Lower leg skin (tissue), 4 donors: ENCODE data around the gene ANGPTL5. TPM values are rescaled to one million over a fixed set of nuclear protein-coding genes. Genes with fewer than 3 reads are reported as not detected.
"Not testable (repeated sequence)": the region's sequence is repeated elsewhere in the genome, so short reads cannot be mapped to it uniquely, and the experiment has no call there.

Experiments used
- DNase-seq, 2 donors: peaks; one replicate each; pipeline ENCODE4 v3.0.0-alpha.2; 2019; ENCODE audit warnings: low spot score in 2 of 2
- H3K4me3 ChIP-seq: fragments of 200-600 bp; sonication (generic); 2 replicates; pipeline ENCODE4 v1.5.1; 2017; ENCODE audit warnings: mild to moderate bottlenecking, low read depth; ENCODE audit not compliant: poor library complexity, severe bottlenecking
- CTCF ChIP-seq, 3 donors: fragments of 450-650 bp; IDR thresholded peaks; one replicate each; pipeline ENCODE4 v1.5.1; 2016; ENCODE audit warnings: antibody characterized with exemption in 3 of 3, mild to moderate bottlenecking in 3 of 3, moderate library complexity in 2 of 3
- POLR2A ChIP-seq, 2 donors: fragments of 450-650 bp; IDR thresholded peaks; one replicate each; pipeline ENCODE4 v1.6.1; 2016 to 2017; ENCODE audit warnings: antibody characterized with exemption in 2 of 2, mild to moderate bottlenecking in 1 of 2, moderate library complexity in 1 of 2
- WGBS, 2 donors: methylation state at CpG; one replicate each; pipeline ENCODE4 v1.1.5; 2018; 5-methylcytosine and 5-hydroxymethylcytosine counted together
- intact Hi-C: fragments of 100-400 bp; cut with DNase I; formaldehyde crosslinking; loops from one replicate; pipeline ENCODE4 v1.15.0; 2023; ENCODE audit warnings: low total_unique reads
- total RNA-seq, 4 donors: library from RNA; depleted of rRNA; stranded (reverse); fragments of >200 nt; gene quantifications; one replicate each; pipeline ENCODE4 v1.1.0, GENCODE V29; 2016

The ANGPTL5 gene
- total RNA-seq, 4 donors from 2014 or later = 0.84 to 5.8 (median 3.0) TPM

- no peak overlapping the region for H3K4me3 ChIP-seq
- intact Hi-C loops = no loop called here
- WGBS, 2 donors = 73% methylated on average over 5 of the region's 5 CpGs
- no peak for TF ChIP-seq POLR2A (IDR thresholded peaks at IDR 0.05)
- no peak for TF ChIP-seq CTCF (IDR thresholded peaks at IDR 0.05)
- no peak for DNase-seq
Measured at GRCh38 chr11:101866619-101867491, 49.5 kb downstream of the ANGPTL5 start.

GRCh38 chr11:101864098-101864497 lies 52.2 kb downstream of the ANGPTL5 start:
- intact Hi-C loops = loop anchor here (5.0 kb wide), 1 partner anchor 143 kb away; no protein-coding TSS in a partner anchor

GRCh38 chr11:101863361-101863760 lies 53.0 kb downstream of the ANGPTL5 start:
- DNase-seq = no peak
- TF ChIP-seq CTCF (IDR thresholded peaks at IDR 0.05) (no peak), POLR2A (IDR thresholded peaks at IDR 0.05) (no peak)
- H3K4me3 ChIP-seq = no peak overlapping the region
- intact Hi-C loops = loop anchor here (5.0 kb wide), 1 partner anchor 144 kb away; no protein-coding TSS in a partner anchor

More at GRCh38 chr11:101864098-101864497, 52.2 kb downstream of the ANGPTL5 start:
- no peak for DNase-seq
- H3K4me3 ChIP-seq = no peak overlapping the region
- TF ChIP-seq CTCF (IDR thresholded peaks at IDR 0.05) (no peak), POLR2A (IDR thresholded peaks at IDR 0.05) (no peak)

- intact Hi-C loops = loop anchor here (5.0 kb wide), 1 partner anchor 145 kb away; no protein-coding TSS in a partner anchor
- TF ChIP-seq CTCF (IDR thresholded peaks at IDR 0.05) (no peak), POLR2A (IDR thresholded peaks at IDR 0.05) (no peak)
- WGBS, 2 donors = 62 to 71% methylated on average over 5 of the region's 5 CpGs
- H3K4me3 ChIP-seq = no peak overlapping the region
- DNase-seq = peak in 1 of 2 donors; percentile 30
Measured at GRCh38 chr11:101862391-101863233, 53.7 kb downstream of the ANGPTL5 start.

- DNase-seq = peak; percentile 47 to 85
- no peak for TF ChIP-seq POLR2A (IDR thresholded peaks at IDR 0.05)
- TF ChIP-seq CTCF (IDR thresholded peaks at IDR 0.05) = peak in 1 of 3 donors; percentile 22
- no peak overlapping the region for H3K4me3 ChIP-seq
- intact Hi-C loops = loop anchor here (5.0 kb wide), 1 partner anchor 146 kb away; no protein-coding TSS in a partner anchor
- WGBS, 2 donors = 16 to 22% methylated on average over 9 of the region's 9 CpGs
Measured at GRCh38 chr11:101860696-101861427, 55.5 kb downstream of the ANGPTL5 start.

- DNase-seq, intact Hi-C loops, H3K4me3 ChIP-seq: not testable (repeated sequence)
- WGBS, 2 donors = 81 to 84% methylated on average over 11 of the region's 11 CpGs
Measured at GRCh38 chr11:101852260-101852659, 64.1 kb downstream of the ANGPTL5 start.
